Measurements from ENCODE around the gene NWD2. TPM values are rescaled to one million over a fixed set of nuclear protein-coding genes. Genes with fewer than 3 reads are reported as not detected.

NWD2 gene
- total RNA-seq, 1 experiment from 2014 or later, result not detected

DNA sequence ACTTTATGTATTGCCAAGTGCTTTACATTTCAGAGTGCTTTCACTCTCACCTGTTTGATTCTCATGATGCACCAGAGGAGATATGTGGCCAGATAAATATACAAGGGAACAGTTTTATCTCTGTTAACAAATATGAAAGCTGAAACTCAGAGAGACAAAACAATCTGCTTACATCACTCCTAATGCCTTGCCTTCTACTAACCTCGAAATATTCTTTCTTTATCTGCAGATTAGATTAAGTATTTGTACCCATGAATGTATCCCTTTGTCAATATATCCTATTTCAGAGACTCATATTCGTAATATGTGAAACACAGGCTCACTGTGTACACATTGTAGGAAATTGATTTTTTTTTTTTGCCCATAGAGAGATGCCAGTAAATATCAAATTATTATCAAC lies 178.1 kb downstream of the NWD2 start:
- Histone ChIP-seq H2BK120ac (ENCODE audit: low read depth, low read length, poor library complexity, severe bottlenecking) (no peak overlapping the region), H2BK15ac (ENCODE audit: low read depth, low read length) (no peak overlapping the region), H3K79me2 (ENCODE audit: insufficient read depth, low read length) (no peaks in the 10 kb centered on the region), H4K20me1 (ENCODE audit: control insufficient read depth, insufficient read depth, insufficient read length) (no peaks in the 10 kb centered on the region), H2AK5ac (ENCODE audit: insufficient read length, low read length) (no peak overlapping the region), H3K23ac (ENCODE audit: insufficient read length, low read depth, low read length) (no peak overlapping the region), H4K91ac (ENCODE audit: insufficient read length, low read depth, low read length) (no peak overlapping the region), H3K56ac (ENCODE audit: insufficient read length, low read depth, low read length) (no peak overlapping the region), H3K4ac (ENCODE audit: low read depth, low read length) (no peak overlapping the region), H3K79me1 (ENCODE audit: insufficient read depth, low read depth, low read length, poor library complexity, severe bottlenecking) (no peaks in the 10 kb centered on the region), H3K9me3 (ENCODE audit: control insufficient read depth, low read depth, low read length) (no peaks in the 10 kb centered on the region), H3K27ac (ENCODE audit: insufficient read length, low read depth, low read length) (no peak overlapping the region), H3K18ac (ENCODE audit: insufficient read length, low read depth, low read length) (no peak overlapping the region), H2BK5ac (ENCODE audit: insufficient read length, low read length) (no peak overlapping the region), H3K4me1 (ENCODE audit: insufficient read depth, low read length) (no peaks in the 10 kb centered on the region), H3K23me2 (ENCODE audit: insufficient read length, low read depth, low read length, poor library complexity, severe bottlenecking) (no peaks in the 10 kb centered on the region), H3T11ph (ENCODE audit: low read length) (no peak overlapping the region), H2BK20ac (ENCODE audit: low read depth, low read length, poor library complexity, severe bottlenecking) (no peak overlapping the region), H3K14ac (ENCODE audit: insufficient read depth, low read length) (no peak overlapping the region), H3K27me3 (ENCODE audit: insufficient read depth, low read length) (no peaks in the 10 kb centered on the region), H2AFZ (ENCODE audit: low read length) (no peak overlapping the region), H3K4me2 (ENCODE audit: insufficient read depth, insufficient read length, low read length) (no peak overlapping the region), H3K9ac (ENCODE audit: extremely low read depth, insufficient read length, low read length) (no peak overlapping the region), H4K5ac (ENCODE audit: insufficient read length, low read depth, low read length) (no peak overlapping the region), H2BK12ac (ENCODE audit: insufficient read length, low read depth, low read length) (no peak overlapping the region), H4K8ac (replicated peaks; ENCODE audit: insufficient read length, low read depth, low read length) (no peak overlapping the region)
- no peaks in the 10 kb centered on the region for H3K36me3 Mint-ChIP-seq (ENCODE audit: insufficient read depth in 1 of 3, low read depth in 3 of 3)
- H3K4me3 Mint-ChIP-seq, result no peak overlapping the region
- H3K9me3 Mint-ChIP-seq, result peaks cover 0 to 7% of the 10 kb centered on the region in 2 experiments; a peak in 2 of 5 replicates
- DNase-seq, result no peak
- no peak for TF ChIP-seq CTCF (conservative IDR thresholded peaks at IDR 0.05)
- no CpG with 5 or more reads among the region's 2 CpGs for WGBS (ENCODE audit: extremely low coverage, insufficient read length, low lambda C conversion rate)
- no peak overlapping the region for H3K27ac Mint-ChIP-seq
- H3K27me3 Mint-ChIP-seq (ENCODE audit: low read depth), result no peaks in the 10 kb centered on the region; the same call in 1 of the 2 replicates
- no peaks in the 10 kb centered on the region for H3K4me1 Mint-ChIP-seq

All from H9 (cell line).